Mesendoderm (in vitro differentiated cells): Measurements from ENCODE around the gene ANGEL2.

Experiments used
- DNase-seq: peaks from one replicate; pipeline ENCODE4 v3.0.0; 2013
- H2AK5ac ChIP-seq: 2 replicates; pipeline ENCODE4 v1.6.1; 2013; ENCODE audit warnings: low read length, inconsistent platforms
- H2BK120ac ChIP-seq: 2 replicates; pipeline ENCODE4 v1.6.1; 2013; ENCODE audit warnings: low read depth, mild to moderate bottlenecking, low read length, moderate library complexity, mixed read lengths
- H2BK15ac ChIP-seq: replicated peaks from 2 replicates; pipeline ENCODE4 v1.6.1; 2013; ENCODE audit warnings: low read depth, mild to moderate bottlenecking, moderate library complexity
- H2BK5ac ChIP-seq: 2 replicates; pipeline ENCODE4 v1.6.1; 2013; ENCODE audit warnings: low read length, inconsistent platforms
- H3K18ac ChIP-seq: 2 replicates; pipeline ENCODE4 v1.6.1; 2013; ENCODE audit warnings: mild to moderate bottlenecking, low read length, mixed read lengths
- H3K23ac ChIP-seq: one replicate; pipeline ENCODE4 v1.6.1; 2013; ENCODE audit warnings: low read length
- H3K27ac ChIP-seq: 2 replicates; pipeline ENCODE4 v1.5.1; 2013; ENCODE audit warnings: low read depth, mild to moderate bottlenecking, inconsistent platforms, low read length, moderate library complexity
- H3K27me3 ChIP-seq: 2 replicates; pipeline ENCODE4 v1.6.1; 2013; ENCODE audit warnings: low read length, control low read depth, mild to moderate bottlenecking, inconsistent platforms; ENCODE audit not compliant: insufficient read depth, poor library complexity
- H3K36me3 ChIP-seq: 2 replicates; pipeline ENCODE4 v1.6.1; 2013; ENCODE audit warnings: low read length, inconsistent platforms; ENCODE audit not compliant: control insufficient read depth, insufficient read depth
- H3K4ac ChIP-seq: one replicate; pipeline ENCODE4 v1.6.1; 2013; ENCODE audit warnings: low read depth, mild to moderate bottlenecking, low read length, moderate library complexity
- H3K4me1 ChIP-seq: 2 replicates; pipeline ENCODE4 v1.6.1; 2013; ENCODE audit warnings: low read depth, low read length, inconsistent platforms; ENCODE audit not compliant: control insufficient read depth
- H3K4me2 ChIP-seq: 2 replicates; pipeline ENCODE4 v1.6.1; 2013; ENCODE audit warnings: low read length
- H3K4me3 ChIP-seq: 2 replicates; pipeline ENCODE4 v1.5.1; 2013; ENCODE audit warnings: mild to moderate bottlenecking, low read length
- H3K56ac ChIP-seq: one replicate; pipeline ENCODE4 v1.6.1; 2013; ENCODE audit warnings: low read length
- H3K79me1 ChIP-seq: 2 replicates; pipeline ENCODE4 v1.6.1; 2013; ENCODE audit warnings: low read length, inconsistent platforms
- H3K79me2 ChIP-seq: 2 replicates; pipeline ENCODE4 v1.6.1; 2013; ENCODE audit warnings: mild to moderate bottlenecking, low read length; ENCODE audit not compliant: control insufficient read depth, insufficient read depth
- H3K9ac ChIP-seq: 2 replicates; pipeline ENCODE4 v1.6.1; 2013; ENCODE audit warnings: low read length, inconsistent platforms
- H4K5ac ChIP-seq: one replicate; pipeline ENCODE4 v1.6.1; 2013; ENCODE audit warnings: low read length
- H4K8ac ChIP-seq: one replicate; pipeline ENCODE4 v1.6.1; 2013; ENCODE audit warnings: low read depth, mild to moderate bottlenecking, control low read depth, low read length, moderate library complexity
- WGBS: extraction: QIAGEN DNeasy Blood & Tissue Kit; methylation state at CpG from one replicate; pipeline ENCODE4 v1.1.7; 2013; ENCODE audit warnings: low lambda C conversion rate, missing lambda C conversion rate; ENCODE audit not compliant: insufficient coverage; ENCODE audit errors: extremely low coverage; 5-methylcytosine and 5-hydroxymethylcytosine counted together

The ANGEL2 gene

GRCh38 chr1:213054733-213055591 is 39.3 kb upstream of the ANGEL2 start:
- no peak overlapping the region for H3K18ac ChIP-seq
- no peak overlapping the region for H2BK15ac ChIP-seq
- no peak overlapping the region for H3K9ac ChIP-seq
- H3K27me3 ChIP-seq: no peaks in the 10 kb centered on the region
- H3K27ac ChIP-seq: no peak overlapping the region
- peaks cover 6% of the 10 kb centered on the region for H3K79me1 ChIP-seq
- H3K56ac ChIP-seq: no peak overlapping the region
- no peak overlapping the region for H3K23ac ChIP-seq
- H4K8ac ChIP-seq: no peak overlapping the region
- no peak overlapping the region for H2BK5ac ChIP-seq
- H3K79me2 ChIP-seq: peaks cover 10% of the 10 kb centered on the region
- H4K5ac ChIP-seq: no peak overlapping the region
- no peak overlapping the region for H3K4me3 ChIP-seq
- H3K4me1 ChIP-seq: no peaks in the 10 kb centered on the region
- H3K4ac ChIP-seq: no peak overlapping the region
- no peaks in the 10 kb centered on the region for H3K36me3 ChIP-seq
- H2BK120ac ChIP-seq: no peak overlapping the region
- no peak for DNase-seq
- H2AK5ac ChIP-seq: no peak overlapping the region
- H3K4me2 ChIP-seq: no peak overlapping the region

- Histone ChIP-seq H3K9ac (no peak overlapping the region), H3K27me3 (no peaks in the 10 kb centered on the region), H3K4me1 (no peaks in the 10 kb centered on the region), H2AK5ac (no peak overlapping the region), H3K79me1 (peaks cover 6% of the 10 kb centered on the region), H3K27ac (no peak overlapping the region), H2BK120ac (no peak overlapping the region), H3K4me3 (no peak overlapping the region), H3K79me2 (peaks cover 10% of the 10 kb centered on the region), H3K4ac (no peak overlapping the region), H2BK15ac (no peak overlapping the region), H3K23ac (no peak overlapping the region), H3K4me2 (no peak overlapping the region), H4K5ac (no peak overlapping the region), H3K56ac (no peak overlapping the region), H2BK5ac (no peak overlapping the region), H3K18ac (no peak overlapping the region), H4K8ac (no peak overlapping the region), H3K36me3 (no peaks in the 10 kb centered on the region)
- WGBS: no CpG with 5 or more reads among the region's 2 CpGs
- DNase-seq: no peak
Measured at GRCh38 chr1:213054142-213054541, 38.5 kb upstream of the ANGEL2 start.

GRCh38 chr1:213053455-213053854 is 37.8 kb upstream of the ANGEL2 start:
- no peak overlapping the region for H3K4ac ChIP-seq
- H2BK120ac ChIP-seq: no peak overlapping the region
- H2BK15ac ChIP-seq: no peak overlapping the region
- H3K56ac ChIP-seq: no peak overlapping the region
- no peaks in the 10 kb centered on the region for H3K27me3 ChIP-seq
- no peak overlapping the region for H3K9ac ChIP-seq
- H3K27ac ChIP-seq: no peak overlapping the region
- H3K79me1 ChIP-seq: peaks cover 6% of the 10 kb centered on the region
- H3K18ac ChIP-seq: no peak overlapping the region
- H3K79me2 ChIP-seq: peaks cover 10% of the 10 kb centered on the region
- H4K8ac ChIP-seq: no peak overlapping the region
- H3K23ac ChIP-seq: no peak overlapping the region
- H4K5ac ChIP-seq: no peak overlapping the region
- H3K4me3 ChIP-seq: no peak overlapping the region
- no peak overlapping the region for H2BK5ac ChIP-seq
- no peaks in the 10 kb centered on the region for H3K4me1 ChIP-seq
- no peaks in the 10 kb centered on the region for H3K36me3 ChIP-seq
- H3K4me2 ChIP-seq: no peak overlapping the region
- no peak overlapping the region for H2AK5ac ChIP-seq
- DNase-seq: no peak

- peaks cover 4% of the 10 kb centered on the region for H3K79me1 ChIP-seq
- no peaks in the 10 kb centered on the region for H3K27me3 ChIP-seq
- peak overlapping the region; percentile 0 for H3K56ac ChIP-seq
- no peak overlapping the region for H2AK5ac ChIP-seq
- no peak overlapping the region for H2BK5ac ChIP-seq
- no peak overlapping the region for H3K4ac ChIP-seq
- no peak overlapping the region for H3K27ac ChIP-seq
- H4K5ac ChIP-seq: no peak overlapping the region
- peaks cover 9% of the 10 kb centered on the region for H3K79me2 ChIP-seq
- H3K23ac ChIP-seq: no peak overlapping the region
- H3K36me3 ChIP-seq: no peaks in the 10 kb centered on the region
- peak overlapping the region; percentile 56 for H4K8ac ChIP-seq
- no peak overlapping the region for H2BK15ac ChIP-seq
- no CpG with 5 or more reads among the region's 2 CpGs for WGBS
- DNase-seq: no peak
- H3K18ac ChIP-seq: no peak overlapping the region
- no peaks in the 10 kb centered on the region for H3K4me1 ChIP-seq
- no peak overlapping the region for H2BK120ac ChIP-seq
- H3K4me2 ChIP-seq: peak overlapping the region; percentile 2
- H3K4me3 ChIP-seq: peak overlapping the region; percentile 96
- H3K9ac ChIP-seq: peak overlapping the region; percentile 83
Measured at GRCh38 chr1:213051881-213052202, 36.2 kb upstream of the ANGEL2 start.

GRCh38 chr1:213051127-213051880 is 35.6 kb upstream of the ANGEL2 start, which contains the start of gene RPS6KC1:
RPS6KC1 (plus strand) TSS chr1:213051241; CDS start chr1:213051405, 164 bp downstream.
- Histone ChIP-seq H3K4ac (no peak within 1 kb of the TSS), H3K79me2 (peaks cover 9% of the 10 kb centered on the region), H3K4me3 (peak within 1 kb of the TSS; percentile 96), H3K27me3 (no peaks in the 10 kb centered on the region), H3K56ac (peak within 1 kb of the TSS; percentile 92), H4K8ac (peak within 1 kb of the TSS; percentile 68), H3K4me1 (no peaks in the 10 kb centered on the region), H3K36me3 (no peaks in the 10 kb centered on the region), H2AK5ac (no peak within 1 kb of the TSS), H3K23ac (no peak within 1 kb of the TSS), H3K18ac (peak within 1 kb of the TSS; percentile 29), H2BK5ac (no peak within 1 kb of the TSS), H2BK15ac (no peak within 1 kb of the TSS), H3K4me2 (peak within 1 kb of the TSS; percentile 58), H3K27ac (peak within 1 kb of the TSS; percentile 31), H3K9ac (peak within 1 kb of the TSS; percentile 83), H4K5ac (no peak within 1 kb of the TSS), H3K79me1 (peaks cover 3% of the 10 kb centered on the region), H2BK120ac (no peak within 1 kb of the TSS)
- peak; percentile 86 for DNase-seq
- WGBS: no CpG with 5 or more reads among the region's 42 CpGs
